SK-N-SH treated with all-trans-retinoic acid at 6 μM for 48 hours (cell line): ENCODE data around the gene KIAA1210.

ENCODE experiments used
- ATAC-seq: fragments of 200-7000 bp; cut with Tn5 transposase; 3 replicates; pipeline ENCODE4 v1.9.1; 2020; ENCODE audit warnings: mild to moderate bottlenecking, moderate library complexity
- ARNTL ChIP-seq: fragments of 450-650 bp; formaldehyde crosslinking; IDR thresholded peaks from 2 replicates; pipeline ENCODE4 v1.5.0; 2020; ENCODE audit warnings: low read depth, mild to moderate bottlenecking, moderate library complexity, borderline replicate concordance
- BACH2 ChIP-seq: fragments of 250-450 bp; sonication (Bioruptor Pico); IDR thresholded peaks from 2 replicates; pipeline ENCODE4 v1.9.0; 2021; ENCODE audit warnings: mild to moderate bottlenecking, borderline replicate concordance
- CREB5 ChIP-seq: fragments of 250-450 bp; sonication (Bioruptor Pico); IDR thresholded peaks from 2 replicates; pipeline ENCODE4 v1.5.1; 2020; ENCODE audit warnings: low read depth, mild to moderate bottlenecking, moderate library complexity
- CSDC2 ChIP-seq: fragments of 250-450 bp; sonication (Bioruptor Pico); IDR thresholded peaks from 2 replicates; pipeline ENCODE4 v1.5.0; 2020; ENCODE audit warnings: mild to moderate bottlenecking, moderate library complexity
- CSRNP3 ChIP-seq: fragments of 250-450 bp; sonication (Bioruptor Pico); IDR thresholded peaks from 2 replicates; pipeline ENCODE4 v1.5.1; 2021; ENCODE audit warnings: mild to moderate bottlenecking, moderate library complexity
- GLIS3 ChIP-seq: fragments of 250-450 bp; sonication (Bioruptor Pico); IDR thresholded peaks from 2 replicates; pipeline ENCODE4 v1.5.0; 2020; ENCODE audit warnings: mild to moderate bottlenecking, moderate library complexity
- ISL1 ChIP-seq: fragments of 250-450 bp; sonication (Bioruptor Pico); IDR thresholded peaks from 2 replicates; pipeline ENCODE4 v2.1.2; 2022; ENCODE audit warnings: mild to moderate bottlenecking, moderate library complexity
- OSR1 ChIP-seq: fragments of 250-450 bp; sonication (Bioruptor Pico); IDR thresholded peaks from 2 replicates; pipeline ENCODE4 v1.8.0; 2022; ENCODE audit warnings: moderate library complexity, mild to moderate bottlenecking, inconsistent platforms
- POU6F1 ChIP-seq: fragments of 250-450 bp; sonication (Bioruptor Pico); IDR thresholded peaks from 2 replicates; pipeline ENCODE4 v1.8.0; 2021; ENCODE audit warnings: low read depth, mild to moderate bottlenecking, moderate library complexity, borderline replicate concordance
- PPARA ChIP-seq: fragments of 250-450 bp; sonication (Bioruptor Pico); IDR thresholded peaks from 2 replicates; pipeline ENCODE4 v1.5.0; 2020; ENCODE audit warnings: mild to moderate bottlenecking, borderline replicate concordance
- RARB ChIP-seq: fragments of 250-450 bp; sonication (Bioruptor Pico); IDR thresholded peaks from 2 replicates; pipeline ENCODE4 v1.8.0; 2021; ENCODE audit warnings: mild to moderate bottlenecking, moderate library complexity
- SNAI2 ChIP-seq: fragments of 250-450 bp; sonication (Bioruptor Pico); IDR thresholded peaks from 2 replicates; pipeline ENCODE4 v1.5.0; 2020; ENCODE audit warnings: mild to moderate bottlenecking, moderate library complexity
- TCF4 ChIP-seq: fragments of 250-450 bp; sonication (Bioruptor Pico); IDR thresholded peaks from 2 replicates; pipeline ENCODE4 v1.8.0; 2021; ENCODE audit warnings: mild to moderate bottlenecking, moderate library complexity, borderline replicate concordance
- TOX ChIP-seq: fragments of 250-450 bp; sonication (Bioruptor Pico); IDR thresholded peaks from 2 replicates; pipeline ENCODE4 v1.8.0; 2021; ENCODE audit warnings: mild to moderate bottlenecking, moderate library complexity, borderline replicate concordance
- TSHZ2 ChIP-seq: fragments of 250-450 bp; sonication (Bioruptor Pico); IDR thresholded peaks from 2 replicates; pipeline ENCODE4 v1.5.0; 2020; ENCODE audit warnings: mild to moderate bottlenecking, moderate library complexity
- ZC3H10 ChIP-seq: fragments of 250-450 bp; sonication (Bioruptor Pico); IDR thresholded peaks from 2 replicates; pipeline ENCODE4 v1.5.1; 2021; ENCODE audit warnings: mild to moderate bottlenecking, moderate library complexity
- ZFP3 ChIP-seq: fragments of 250-450 bp; sonication (Bioruptor Pico); IDR thresholded peaks from 2 replicates; pipeline ENCODE4 v1.5.0; 2020; ENCODE audit warnings: mild to moderate bottlenecking, moderate library complexity
- ZFP30 ChIP-seq: fragments of 450-650 bp; formaldehyde crosslinking; IDR thresholded peaks from 2 replicates; pipeline ENCODE4 v1.5.0; 2022; ENCODE audit warnings: mild to moderate bottlenecking, moderate library complexity
- ZNF565 ChIP-seq: fragments of 450-650 bp; formaldehyde crosslinking; conservative IDR thresholded peaks from 2 replicates; pipeline ENCODE4 v1.5.0; 2020; ENCODE audit warnings: low read depth, mild to moderate bottlenecking, moderate library complexity
- ZNF70 ChIP-seq: fragments of 450-650 bp; formaldehyde crosslinking; IDR thresholded peaks from 2 replicates; pipeline ENCODE4 v1.5.0; 2020; ENCODE audit warnings: mild to moderate bottlenecking, moderate library complexity
- ZNF8 ChIP-seq: fragments of 450-650 bp; formaldehyde crosslinking; IDR thresholded peaks from 2 replicates; pipeline ENCODE4 v1.5.0; 2020; ENCODE audit warnings: mild to moderate bottlenecking, moderate library complexity

KIAA1210 gene

GRCh38 chrX:119041175-119041574 lies 86.4 kb downstream of the KIAA1210 start:
- ATAC-seq, result peak; percentile 86
- no peak for TF ChIP-seq ZC3H10 (CRISPR knock-in tag)
- TF ChIP-seq ZFP30, result no peak
- no peak for TF ChIP-seq CSDC2 (CRISPR knock-in tag)
- no peak for TF ChIP-seq SNAI2 (CRISPR knock-in tag)
- no peak for TF ChIP-seq POU6F1 (CRISPR knock-in tag)
- no peak for TF ChIP-seq BACH2 (CRISPR knock-in tag)
- TF ChIP-seq TOX (CRISPR knock-in tag), result no peak
- TF ChIP-seq ZNF565 (CRISPR knock-in tag), result no peak
- TF ChIP-seq ZNF70 (CRISPR knock-in tag), result no peak
- no peak for TF ChIP-seq ZNF8 (CRISPR knock-in tag)
- TF ChIP-seq PPARA (CRISPR knock-in tag), result no peak
- TF ChIP-seq OSR1 (CRISPR knock-in tag), result no peak
- no peak for TF ChIP-seq GLIS3 (CRISPR knock-in tag)
- TF ChIP-seq ZFP3, result no peak
- TF ChIP-seq TCF4 (CRISPR knock-in tag), result no peak
- TF ChIP-seq RARB (CRISPR knock-in tag), result no peak
- TF ChIP-seq CREB5 (CRISPR knock-in tag), result no peak
- no peak for TF ChIP-seq TSHZ2 (CRISPR knock-in tag)
- no peak for TF ChIP-seq ISL1 (CRISPR knock-in tag)
- TF ChIP-seq CSRNP3 (CRISPR knock-in tag), result no peak

GRCh38 chrX:119040432-119040831 lies 87.2 kb downstream of the KIAA1210 start:
- TF ChIP-seq BACH2 (CRISPR knock-in tag) (no peak), ARNTL (no peak), ZFP30 (no peak), TCF4 (CRISPR knock-in tag) (no peak)
- peak; percentile 71 for ATAC-seq

- ATAC-seq, result no peak
- TF ChIP-seq RARB (CRISPR knock-in tag) (no peak), CREB5 (CRISPR knock-in tag) (no peak), TCF4 (CRISPR knock-in tag) (no peak), ZNF565 (CRISPR knock-in tag) (no peak), BACH2 (CRISPR knock-in tag) (no peak), ISL1 (CRISPR knock-in tag) (no peak), CSRNP3 (CRISPR knock-in tag) (no peak), ZNF70 (CRISPR knock-in tag) (no peak)
These were observed 91.2 kb downstream of the KIAA1210 start for GRCh38 chrX:119036107-119037029.
